Tibial nerve (tissue), 4 donors: Measurements from ENCODE around the gene OAT. TPM values are rescaled to one million over a fixed set of nuclear protein-coding genes. Genes with fewer than 3 reads are reported as not detected.
A peak's percentile ranks its signal among the peaks of the same experiment; 100 is the strongest.

ENCODE experiments used
- DNase-seq, 2 donors: peaks; one replicate each; pipeline ENCODE4 v3.0.0-alpha.2; 2019; ENCODE audit warnings: low spot score in 2 of 2
- H3K27ac ChIP-seq, 4 donors: fragments of 200-600 bp; sonication (generic) in 3 of 4; one replicate each; pipeline ENCODE4 v1.5.1; 2017 to 2019; ENCODE audit warnings: mild to moderate bottlenecking in 1 of 4
- H3K27me3 ChIP-seq, 2 donors: fragments of 200-600 bp; sonication (generic) in 1 of 2; one replicate each; pipeline versions ENCODE4 v1.5.1 to v1.6.0; 2017 to 2019
- H3K36me3 ChIP-seq, 3 donors: fragments of 200-600 bp; sonication (generic); one replicate each; pipeline ENCODE4 v1.5.1; 2018 to 2019
- H3K4me1 ChIP-seq, 4 donors: fragments of 200-600 bp; sonication (generic) in 3 of 4; one replicate each; pipeline ENCODE4 v1.5.1; 2017 to 2019
- H3K4me3 ChIP-seq, 4 donors: fragments of 200-600 bp; sonication (generic) in 3 of 4; one replicate each; pipeline ENCODE4 v1.5.1; 2017 to 2019; ENCODE audit warnings: mild to moderate bottlenecking in 1 of 4, moderate library complexity in 1 of 4
- H3K9me3 ChIP-seq, 4 donors: fragments of 200-600 bp; sonication (generic) in 3 of 4; one replicate each; pipeline ENCODE4 v1.5.1; 2017 to 2019
- CTCF ChIP-seq, 5 experiments: fragments of 200-600 bp in 3 of 5; fragments of 450-650 bp in 2 of 5; sonication (generic) in 3 of 5; IDR thresholded peaks; one replicate each; pipeline ENCODE4 v1.5.1; 2016 to 2019; ENCODE audit warnings: antibody characterized with exemption in 5 of 5, mild to moderate bottlenecking in 3 of 5, moderate library complexity in 2 of 5
- EP300 ChIP-seq, 2 donors: sonication (generic); formaldehyde crosslinking; IDR thresholded peaks; one replicate each; pipeline ENCODE4 v1.6.1; 2017; ENCODE audit warnings: antibody characterized with exemption in 2 of 2, mild to moderate bottlenecking in 1 of 2
- POLR2A ChIP-seq, 2 donors: fragments of 450-650 bp; IDR thresholded peaks; one replicate each; pipeline ENCODE4 v1.6.1; 2017; ENCODE audit warnings: antibody characterized with exemption in 2 of 2, mild to moderate bottlenecking in 2 of 2, moderate library complexity in 2 of 2
- WGBS, 2 donors: methylation state at CpG; one replicate each; pipeline ENCODE4 v1.1.5; 2018; 5-methylcytosine and 5-hydroxymethylcytosine counted together
- total RNA-seq, 4 donors: library from RNA; depleted of rRNA; stranded (reverse); fragments of >200 nt; gene quantifications; one replicate each; pipeline ENCODE4 v1.1.0, GENCODE V29; 2016

Gene OAT
- total RNA-seq, 4 donors from 2014 or later, result 43.0 to 67.9 (median 58.3) TPM

DNA sequence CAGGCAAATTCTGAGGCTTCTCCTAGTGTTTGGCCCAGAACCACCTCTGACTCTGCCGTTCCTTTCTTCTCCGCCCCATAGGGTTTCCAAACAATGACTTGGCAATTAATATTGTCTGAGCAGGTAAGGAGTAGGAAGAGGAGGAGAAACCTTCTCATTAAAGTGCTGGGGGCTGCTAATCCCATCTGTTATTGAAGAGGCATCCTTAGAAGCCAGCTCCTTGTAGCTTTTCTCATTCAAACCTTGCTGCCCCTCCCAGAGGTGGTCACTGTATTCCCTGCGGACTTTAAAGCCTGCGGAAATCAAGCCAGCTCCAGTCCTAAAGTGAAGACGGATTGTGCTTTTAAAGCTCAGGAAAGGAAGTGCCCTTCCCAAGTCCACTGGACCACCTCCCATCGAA is 32.6 kb upstream of the OAT start:
- no peak overlapping the region for H3K4me3 ChIP-seq
- no peak overlapping the region for H3K27ac ChIP-seq
- no peak for TF ChIP-seq CTCF (IDR thresholded peaks at IDR 0.05)
- TF ChIP-seq POLR2A (IDR thresholded peaks at IDR 0.05), result no peak
- TF ChIP-seq EP300 (IDR thresholded peaks at IDR 0.05), result no peak
- no peaks in the 10 kb centered on the region for H3K36me3 ChIP-seq
- 23 to 25% methylated on average over 6 of the region's 6 CpGs for WGBS, 2 donors
- H3K27me3 ChIP-seq, result peaks cover 0 to 94% of the 10 kb centered on the region in 2 donors
- H3K4me1 ChIP-seq, result peaks cover 0 to 35% (median 20%) of the 10 kb centered on the region in 4 donors
- DNase-seq, result no peak
- H3K9me3 ChIP-seq, result no peaks in the 10 kb centered on the region

- Histone ChIP-seq H3K9me3 (no peaks in the 10 kb centered on the region), H3K36me3 (no peaks in the 10 kb centered on the region), H3K27ac (no peak overlapping the region), H3K27me3 (peaks cover 0 to 96% of the 10 kb centered on the region in 2 donors), H3K4me1 (peaks cover 0 to 35% (median 20%) of the 10 kb centered on the region in 4 donors), H3K4me3 (no peak overlapping the region)
- no peak for DNase-seq
- TF ChIP-seq EP300 (IDR thresholded peaks at IDR 0.05) (no peak), POLR2A (IDR thresholded peaks at IDR 0.05) (no peak), CTCF (IDR thresholded peaks at IDR 0.05) (no peak)
- WGBS, 2 donors, result 9 to 35% methylated on average over 4 to 5 of the region's 5 CpGs
These were observed 32.0 kb upstream of the OAT start for GRCh38 chr10:124450783-124451057.

DNA sequence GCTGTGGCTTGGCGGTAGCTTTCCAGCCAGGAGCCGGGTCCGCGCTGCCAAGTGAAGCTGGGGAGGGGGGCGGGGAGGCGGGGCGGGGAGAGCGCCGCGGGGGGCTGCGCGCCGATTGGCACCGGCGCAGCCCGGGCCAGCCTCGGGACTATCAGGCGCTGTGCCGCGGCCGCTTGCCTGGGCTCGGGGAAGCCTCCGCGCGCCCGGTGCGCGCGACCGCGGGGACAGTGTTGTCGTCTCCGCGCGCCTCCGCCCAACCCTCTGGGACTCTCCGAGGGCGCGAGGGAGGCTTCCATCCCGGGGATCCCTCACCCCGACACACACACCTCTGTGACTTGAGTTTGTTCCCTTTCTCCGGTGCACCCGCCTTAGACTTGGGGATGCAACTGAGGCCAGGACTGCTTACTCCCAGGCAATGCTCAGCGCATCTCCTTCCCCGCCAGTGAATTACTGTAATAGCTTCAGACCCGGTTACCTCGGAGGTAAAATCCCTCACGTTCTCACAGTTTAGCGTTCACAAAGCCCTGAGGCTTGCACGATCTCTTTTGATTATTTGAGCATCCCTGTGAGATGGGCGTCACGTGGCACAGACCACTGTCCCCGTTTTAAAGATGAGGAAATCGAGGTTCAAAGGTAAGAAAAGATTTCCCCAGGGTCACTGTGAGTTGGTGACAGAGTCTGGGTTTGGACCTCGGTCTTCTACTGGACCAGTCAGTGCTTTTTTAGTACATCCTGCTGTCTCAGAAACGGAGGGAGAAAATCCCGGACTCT is 31.5 kb upstream of the OAT start, which contains the start of gene NKX1-2:
NKX1-2 (minus strand) TSS at position 24 of the 771 bp plus-strand sequence. CDS start 92 bp downstream, outside the sequence.
- H3K27me3 ChIP-seq, result peaks cover 0 to 97% of the 10 kb centered on the region in 2 donors
- 2% methylated on average over 40 to 41 of the region's 57 CpGs for WGBS, 2 donors

DNA sequence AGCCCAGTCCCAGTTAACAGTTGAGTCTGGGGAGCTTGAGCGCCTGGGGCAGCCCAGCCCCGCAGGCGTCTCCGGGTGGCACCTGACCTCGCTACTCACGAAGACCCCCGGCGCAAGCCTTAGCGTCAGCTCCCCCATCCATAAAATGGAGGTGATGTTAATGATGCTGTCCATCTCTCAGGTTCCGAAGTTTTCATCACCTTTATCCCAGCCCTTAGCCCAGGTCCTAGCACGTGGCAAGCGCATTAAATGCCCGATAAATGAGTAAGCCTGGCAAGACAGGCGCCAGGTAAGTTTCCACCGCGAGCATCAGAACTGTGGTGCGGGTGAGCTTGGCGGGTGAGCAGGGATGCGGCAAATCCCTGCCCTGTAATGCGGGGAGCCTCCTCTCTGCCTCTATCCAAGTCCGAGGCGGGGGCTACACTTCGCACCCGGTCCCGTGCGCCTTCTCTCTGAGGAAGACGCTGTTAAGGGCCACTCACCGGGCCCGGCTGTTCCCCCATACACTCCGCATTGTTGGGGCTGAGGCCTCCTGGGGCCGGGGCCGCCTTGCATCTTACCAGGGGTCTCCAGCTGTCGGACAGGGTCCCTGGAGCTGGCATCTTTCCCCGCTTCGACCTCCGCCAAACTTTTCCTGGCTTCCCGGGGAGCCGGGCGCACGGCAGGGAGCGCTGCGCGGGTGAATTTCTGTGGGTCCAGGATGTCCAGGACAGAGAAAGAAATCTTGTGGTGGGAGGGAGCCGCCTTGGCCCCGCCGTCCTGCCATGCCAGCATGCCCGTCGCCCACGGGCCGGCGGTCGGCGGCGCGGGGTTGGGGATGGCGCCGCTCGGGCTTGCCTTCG is 30.7 kb upstream of the OAT start:
- peaks cover 0 to 35% (median 20%) of the 10 kb centered on the region in 4 donors for H3K4me1 ChIP-seq
- TF ChIP-seq EP300 (IDR thresholded peaks at IDR 0.05) (no peak), POLR2A (IDR thresholded peaks at IDR 0.05) (no peak), CTCF (IDR thresholded peaks at IDR 0.05) (no peak)
- DNase-seq, result no peak
- H3K4me3 ChIP-seq, result peak overlapping the region in 1 of 4 donors; percentile 32
- no peaks in the 10 kb centered on the region for H3K9me3 ChIP-seq
- H3K27ac ChIP-seq, result no peak overlapping the region
- no peaks in the 10 kb centered on the region for H3K36me3 ChIP-seq
- H3K27me3 ChIP-seq, result peaks cover 0 to 97% of the 10 kb centered on the region in 2 donors
- 1 to 2% methylated on average over 42 of the region's 59 CpGs for WGBS, 2 donors

More for the DNA sequence above, 31.5 kb upstream of the OAT start, which contains the start of gene NKX1-2:
- no peaks in the 10 kb centered on the region for H3K9me3 ChIP-seq
- H3K4me3 ChIP-seq, result peak within 1 kb of the TSS in 1 of 4 donors; percentile 32
- peaks cover 0 to 35% (median 20%) of the 10 kb centered on the region in 4 donors for H3K4me1 ChIP-seq
- DNase-seq, result no peak
- no peak for TF ChIP-seq CTCF (IDR thresholded peaks at IDR 0.05)
- TF ChIP-seq EP300 (IDR thresholded peaks at IDR 0.05), result no peak
- no peak for TF ChIP-seq POLR2A (IDR thresholded peaks at IDR 0.05)
- H3K36me3 ChIP-seq, result no peaks in the 10 kb centered on the region
- H3K27ac ChIP-seq, result no peak within 1 kb of the TSS
